OCI-LY1 (cell line): ENCODE measurements around the gene STRN4.

Experiments
- H2AFZ ChIP-seq: fragments of 200-600 bp; sonication (generic), shearing (Covaris generic); 2 replicates; pipeline ENCODE4 v1.6.0; 2014; ENCODE audit warnings: antibody characterized with exemption, mild to moderate bottlenecking, low read length
- H3F3A ChIP-seq: fragments of 200-600 bp; sonication (generic), shearing (Covaris generic); 2 replicates; pipeline ENCODE4 v1.6.0; 2014; ENCODE audit warnings: mild to moderate bottlenecking, antibody characterized with exemption, low read length, moderate library complexity; ENCODE audit not compliant: insufficient read depth
- H3K27ac ChIP-seq: fragments of 200-600 bp; sonication (generic); 2 replicates; pipeline ENCODE4 v1.5.1; 2014; ENCODE audit warnings: low read length, mixed run types, mild to moderate bottlenecking, low read depth; ENCODE audit not compliant: poor library complexity, severe bottlenecking
- H3K27me3 ChIP-seq: fragments of 200-600 bp; sonication (generic); 2 replicates; pipeline ENCODE4 v1.6.0; 2014; ENCODE audit warnings: antibody characterized with exemption, mild to moderate bottlenecking, low read length, moderate library complexity; ENCODE audit not compliant: insufficient read depth
- H3K36me3 ChIP-seq: fragments of 200-600 bp; sonication (generic); 2 replicates; pipeline ENCODE4 v1.6.1; 2014; ENCODE audit warnings: mild to moderate bottlenecking, antibody characterized with exemption, low read length, moderate library complexity, mixed read lengths; ENCODE audit not compliant: insufficient read depth
- H3K4me1 ChIP-seq: fragments of 200-600 bp; sonication (generic); 2 replicates; pipeline ENCODE4 v1.5.1; 2014; ENCODE audit warnings: mild to moderate bottlenecking, low read length, moderate library complexity; ENCODE audit not compliant: insufficient read depth, severe bottlenecking
- H3K4me2 ChIP-seq: fragments of 200-600 bp; sonication (generic), shearing (Covaris generic); 2 replicates; pipeline ENCODE4 v1.6.1; 2014; ENCODE audit warnings: low read length
- H3K4me3 ChIP-seq: fragments of 200-600 bp; sonication (generic); 2 replicates; pipeline ENCODE4 v1.5.1; 2014; ENCODE audit warnings: low read length, low read depth, mild to moderate bottlenecking, mixed read lengths; ENCODE audit not compliant: poor library complexity, severe bottlenecking
- H3K79me2 ChIP-seq: fragments of 200-600 bp; shearing (Covaris generic); 2 replicates; pipeline ENCODE4 v1.6.1; 2016; ENCODE audit warnings: mixed run types, low read length, mixed read lengths; ENCODE audit not compliant: insufficient read depth
- H3K9ac ChIP-seq: fragments of 200-600 bp; sonication (generic), shearing (Covaris generic); 2 replicates; pipeline ENCODE4 v1.6.1; 2014; ENCODE audit warnings: mild to moderate bottlenecking, low read length, mixed read lengths
- H3K9me2 ChIP-seq: fragments of 200-600 bp; sonication (generic), shearing (Covaris generic); 2 replicates; pipeline ENCODE4 v1.6.1; 2014; ENCODE audit warnings: low read depth, mild to moderate bottlenecking, low read length, mixed read lengths
- H3K9me3 ChIP-seq: fragments of 200-600 bp; shearing (Covaris generic); 2 replicates; pipeline ENCODE4 v1.6.1; 2014; ENCODE audit warnings: low read length, mixed read lengths
- H4K20me1 ChIP-seq: fragments of 200-600 bp; sonication (generic), shearing (Covaris generic); 2 replicates; pipeline ENCODE4 v1.6.0; 2016; ENCODE audit warnings: mild to moderate bottlenecking, low read length; ENCODE audit not compliant: insufficient read depth
- EZH2 ChIP-seq: fragments of 200-600 bp; sonication (generic), shearing (Covaris generic); IDR thresholded peaks from 2 replicates; pipeline ENCODE4 v1.8.0; 2017; ENCODE audit warnings: borderline replicate concordance, mixed run types, mild to moderate bottlenecking, antibody characterized with exemption, low read length, moderate library complexity, mixed read lengths
- TF ChIP-seq, protein P1 (sequence below): fragments of 200-600 bp; sonication (generic), shearing (Covaris generic); IDR thresholded peaks from 2 replicates; pipeline ENCODE4 v1.5.1; 2017; ENCODE audit warnings: mild to moderate bottlenecking, antibody characterized with exemption, low read length, moderate library complexity, mixed read lengths

STRN4 gene

DNA sequence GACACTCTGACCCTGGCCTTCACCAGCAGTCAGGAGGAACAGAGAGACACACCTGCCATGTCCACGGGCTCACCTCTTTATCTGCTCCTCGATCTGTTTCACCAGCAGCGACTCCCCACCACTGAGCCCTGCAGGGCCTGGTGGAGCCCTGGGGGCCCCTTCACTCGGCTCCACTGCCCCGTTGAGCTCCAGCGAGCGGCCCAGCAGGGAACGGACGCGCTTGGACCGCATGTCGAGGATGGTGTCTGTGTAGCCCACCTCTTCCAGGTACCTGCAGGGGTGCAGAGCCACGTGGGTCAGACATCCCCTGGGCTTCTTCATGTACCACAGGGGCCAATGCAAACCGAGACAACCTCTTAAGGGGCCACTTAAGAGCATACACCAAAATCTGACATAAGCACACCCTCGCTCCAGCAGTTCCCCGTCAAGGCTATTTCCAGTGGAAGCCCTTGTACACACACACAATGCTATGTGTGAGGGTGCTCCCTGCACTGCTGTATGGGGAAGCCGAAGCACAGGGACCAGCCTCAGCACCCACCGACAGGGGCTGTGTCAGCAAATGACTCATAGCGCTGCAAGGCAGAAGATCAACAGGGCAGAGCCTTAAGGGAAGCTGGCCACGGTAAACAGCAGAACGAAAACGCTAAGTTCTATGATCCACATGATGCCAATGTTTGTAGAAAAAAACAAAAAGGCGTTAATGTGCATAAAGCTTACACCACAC, 13.1 kb downstream of the STRN4 start:
- H3K4me1 ChIP-seq, result no peaks in the 10 kb centered on the region
- no peaks in the 10 kb centered on the region for H3K79me2 ChIP-seq
- H3K27me3 ChIP-seq, result no peaks in the 10 kb centered on the region
- no peak overlapping the region for H3K9ac ChIP-seq
- no peak for TF ChIP-seq EZH2
- TF ChIP-seq, protein P1, sequence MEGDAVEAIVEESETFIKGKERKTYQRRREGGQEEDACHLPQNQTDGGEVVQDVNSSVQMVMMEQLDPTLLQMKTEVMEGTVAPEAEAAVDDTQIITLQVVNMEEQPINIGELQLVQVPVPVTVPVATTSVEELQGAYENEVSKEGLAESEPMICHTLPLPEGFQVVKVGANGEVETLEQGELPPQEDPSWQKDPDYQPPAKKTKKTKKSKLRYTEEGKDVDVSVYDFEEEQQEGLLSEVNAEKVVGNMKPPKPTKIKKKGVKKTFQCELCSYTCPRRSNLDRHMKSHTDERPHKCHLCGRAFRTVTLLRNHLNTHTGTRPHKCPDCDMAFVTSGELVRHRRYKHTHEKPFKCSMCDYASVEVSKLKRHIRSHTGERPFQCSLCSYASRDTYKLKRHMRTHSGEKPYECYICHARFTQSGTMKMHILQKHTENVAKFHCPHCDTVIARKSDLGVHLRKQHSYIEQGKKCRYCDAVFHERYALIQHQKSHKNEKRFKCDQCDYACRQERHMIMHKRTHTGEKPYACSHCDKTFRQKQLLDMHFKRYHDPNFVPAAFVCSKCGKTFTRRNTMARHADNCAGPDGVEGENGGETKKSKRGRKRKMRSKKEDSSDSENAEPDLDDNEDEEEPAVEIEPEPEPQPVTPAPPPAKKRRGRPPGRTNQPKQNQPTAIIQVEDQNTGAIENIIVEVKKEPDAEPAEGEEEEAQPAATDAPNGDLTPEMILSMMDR, result no peak
- H3K9me2 ChIP-seq, result no peaks in the 10 kb centered on the region
- no peak overlapping the region for H3K4me2 ChIP-seq
- H3K4me3 ChIP-seq, result no peak overlapping the region
- H3K36me3 ChIP-seq, result peaks cover 74% of the 10 kb centered on the region
- H3F3A ChIP-seq, result no peaks in the 10 kb centered on the region
- no peaks in the 10 kb centered on the region for H4K20me1 ChIP-seq
- H3K9me3 ChIP-seq, result no peaks in the 10 kb centered on the region
- H3K27ac ChIP-seq, result no peak overlapping the region
- no peak overlapping the region for H2AFZ ChIP-seq

DNA sequence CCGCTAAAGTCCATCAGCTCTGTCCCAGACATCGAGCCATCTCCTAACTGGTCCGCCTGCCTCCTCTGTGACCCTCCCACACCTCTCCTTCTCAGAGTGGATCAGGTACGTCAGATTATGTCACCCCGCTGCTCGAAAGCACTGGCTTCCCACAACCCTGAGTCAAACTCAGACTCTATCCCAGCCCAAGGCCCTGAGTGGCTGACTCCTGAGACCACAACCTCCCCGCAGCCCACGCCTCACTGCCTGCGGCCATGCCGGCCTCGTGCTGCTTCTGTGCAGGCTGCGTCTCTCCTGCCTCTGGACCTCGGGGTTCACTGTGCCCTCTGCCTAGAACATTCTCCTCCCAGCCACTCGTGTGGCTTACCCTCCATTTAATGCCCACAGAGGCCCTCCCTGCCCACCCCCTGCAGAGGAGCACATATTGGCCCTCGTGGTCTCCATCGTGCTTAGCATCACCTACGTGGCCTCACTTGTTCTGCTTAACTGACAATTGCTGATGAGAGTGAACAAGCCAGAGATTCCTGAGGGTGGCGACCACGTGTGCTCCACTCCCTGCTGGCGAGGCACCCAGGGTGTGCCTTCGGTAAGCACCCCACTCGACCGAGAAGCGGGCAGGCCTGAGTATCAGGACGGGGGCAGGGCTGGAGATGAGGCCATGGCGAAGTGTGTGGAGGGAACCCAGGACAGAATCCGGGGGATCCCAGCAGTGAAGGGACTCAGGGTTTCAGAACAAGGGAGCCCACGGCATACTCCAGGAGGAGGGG, 13.9 kb downstream of the STRN4 start:
- H3F3A ChIP-seq, result no peaks in the 10 kb centered on the region
- H3K9me2 ChIP-seq, result no peaks in the 10 kb centered on the region
- no peak overlapping the region for H3K4me3 ChIP-seq
- no peaks in the 10 kb centered on the region for H3K4me1 ChIP-seq
- TF ChIP-seq, protein P1, result no peak
- no peak for TF ChIP-seq EZH2
- peaks cover 74% of the 10 kb centered on the region for H3K36me3 ChIP-seq
- H3K27ac ChIP-seq, result no peak overlapping the region
- H3K9ac ChIP-seq, result no peak overlapping the region
- H2AFZ ChIP-seq, result no peak overlapping the region
- no peaks in the 10 kb centered on the region for H3K79me2 ChIP-seq
- H3K27me3 ChIP-seq, result no peaks in the 10 kb centered on the region
- H3K4me2 ChIP-seq, result no peak overlapping the region
- no peaks in the 10 kb centered on the region for H3K9me3 ChIP-seq
- H4K20me1 ChIP-seq, result no peaks in the 10 kb centered on the region

DNA sequence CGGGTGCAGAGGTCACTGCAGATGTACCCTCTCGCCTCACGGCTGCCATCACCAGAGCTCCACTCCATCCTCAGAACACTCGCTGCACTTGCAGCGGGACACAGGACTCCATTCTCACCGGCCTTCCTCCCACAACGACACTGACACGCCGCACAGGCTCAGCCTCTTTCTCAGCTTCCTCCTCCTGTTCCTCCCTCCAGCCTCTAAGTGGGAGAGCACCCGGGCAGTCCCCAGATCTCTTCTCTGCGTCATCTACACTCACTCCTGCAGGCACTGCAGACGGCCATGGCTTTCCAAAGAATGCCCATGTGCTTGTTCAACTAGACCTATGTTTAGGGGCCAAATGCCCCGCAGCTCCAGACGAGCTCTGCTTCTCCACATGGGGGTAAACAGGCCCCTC, 14.7 kb downstream of the STRN4 start:
- Histone ChIP-seq H3K4me1 (no peaks in the 10 kb centered on the region), H3K79me2 (no peaks in the 10 kb centered on the region), H3K36me3 (peaks cover 75% of the 10 kb centered on the region), H3F3A (no peaks in the 10 kb centered on the region), H3K9me3 (no peaks in the 10 kb centered on the region), H3K27me3 (no peaks in the 10 kb centered on the region), H3K27ac (no peak overlapping the region), H2AFZ (no peak overlapping the region), H3K4me2 (no peak overlapping the region), H3K9ac (no peak overlapping the region), H3K9me2 (no peaks in the 10 kb centered on the region), H3K4me3 (no peak overlapping the region), H4K20me1 (no peaks in the 10 kb centered on the region)
- TF ChIP-seq, protein P1, result no peak
